ENCODE data around the gene MX2. TPM values are rescaled to one million over a fixed set of nuclear protein-coding genes. Genes with fewer than 3 reads are reported as not detected.

The MX2 gene
- total and polyA plus RNA-seq, 2 experiments from 2014 or later, result 5.4 to 9.2 TPM

GRCh38 chr21:41397471-41397891 is 35.7 kb downstream of the MX2 start:
- Histone ChIP-seq H3K4me1 (ENCODE audit: insufficient read depth) (no peaks in the 10 kb centered on the region), H3K9me2 (ENCODE audit: insufficient read depth) (no peaks in the 10 kb centered on the region), H3K27ac (ENCODE audit: low read depth) (no peak overlapping the region), H4K20me1 (replicated peaks; ENCODE audit: insufficient read depth) (no peaks in the 10 kb centered on the region), H3K4me3 (no peak overlapping the region), H3F3A (replicated peaks; ENCODE audit: low read depth) (no peaks in the 10 kb centered on the region), H3K79me2 (replicated peaks; ENCODE audit: insufficient read depth) (no peaks in the 10 kb centered on the region), H3K36me3 (ENCODE audit: insufficient read depth) (peaks cover 3% of the 10 kb centered on the region; the same call in 1 of the 2 replicates), H2AFZ (no peak overlapping the region), H3K27me3 (ENCODE audit: insufficient read depth) (no peaks in the 10 kb centered on the region), H3K4me2 (no peak overlapping the region)
- no peak for ATAC-seq
- no peak overlapping the region for H3K27ac Mint-ChIP-seq
- H3K27me3 Mint-ChIP-seq (ENCODE audit: insufficient read depth, low read depth, poor library complexity), result peaks cover 7% of the 10 kb centered on the region
- no peaks in the 10 kb centered on the region; the same call in 2 of the 3 replicates for H3K9me3 Mint-ChIP-seq
- no peak for TF ChIP-seq JUNB (IDR thresholded peaks at IDR 0.05; ENCODE audit: unreplicated experiment)
- TF ChIP-seq, protein P1, sequence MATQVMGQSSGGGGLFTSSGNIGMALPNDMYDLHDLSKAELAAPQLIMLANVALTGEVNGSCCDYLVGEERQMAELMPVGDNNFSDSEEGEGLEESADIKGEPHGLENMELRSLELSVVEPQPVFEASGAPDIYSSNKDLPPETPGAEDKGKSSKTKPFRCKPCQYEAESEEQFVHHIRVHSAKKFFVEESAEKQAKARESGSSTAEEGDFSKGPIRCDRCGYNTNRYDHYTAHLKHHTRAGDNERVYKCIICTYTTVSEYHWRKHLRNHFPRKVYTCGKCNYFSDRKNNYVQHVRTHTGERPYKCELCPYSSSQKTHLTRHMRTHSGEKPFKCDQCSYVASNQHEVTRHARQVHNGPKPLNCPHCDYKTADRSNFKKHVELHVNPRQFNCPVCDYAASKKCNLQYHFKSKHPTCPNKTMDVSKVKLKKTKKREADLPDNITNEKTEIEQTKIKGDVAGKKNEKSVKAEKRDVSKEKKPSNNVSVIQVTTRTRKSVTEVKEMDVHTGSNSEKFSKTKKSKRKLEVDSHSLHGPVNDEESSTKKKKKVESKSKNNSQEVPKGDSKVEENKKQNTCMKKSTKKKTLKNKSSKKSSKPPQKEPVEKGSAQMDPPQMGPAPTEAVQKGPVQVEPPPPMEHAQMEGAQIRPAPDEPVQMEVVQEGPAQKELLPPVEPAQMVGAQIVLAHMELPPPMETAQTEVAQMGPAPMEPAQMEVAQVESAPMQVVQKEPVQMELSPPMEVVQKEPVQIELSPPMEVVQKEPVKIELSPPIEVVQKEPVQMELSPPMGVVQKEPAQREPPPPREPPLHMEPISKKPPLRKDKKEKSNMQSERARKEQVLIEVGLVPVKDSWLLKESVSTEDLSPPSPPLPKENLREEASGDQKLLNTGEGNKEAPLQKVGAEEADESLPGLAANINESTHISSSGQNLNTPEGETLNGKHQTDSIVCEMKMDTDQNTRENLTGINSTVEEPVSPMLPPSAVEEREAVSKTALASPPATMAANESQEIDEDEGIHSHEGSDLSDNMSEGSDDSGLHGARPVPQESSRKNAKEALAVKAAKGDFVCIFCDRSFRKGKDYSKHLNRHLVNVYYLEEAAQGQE (IDR thresholded peaks at IDR 0.05; ENCODE audit: unreplicated experiment), result no peak
- TF ChIP-seq POLR2AphosphoS5 (IDR thresholded peaks at IDR 0.05; ENCODE audit: low read depth), result no peak
- TF ChIP-seq ZNF331 (CRISPR knock-in tag; IDR thresholded peaks at IDR 0.05; ENCODE audit: low read depth), result no peak
- no peak for TF ChIP-seq ETS1 (IDR thresholded peaks at IDR 0.05)
- TF ChIP-seq, protein P2, sequence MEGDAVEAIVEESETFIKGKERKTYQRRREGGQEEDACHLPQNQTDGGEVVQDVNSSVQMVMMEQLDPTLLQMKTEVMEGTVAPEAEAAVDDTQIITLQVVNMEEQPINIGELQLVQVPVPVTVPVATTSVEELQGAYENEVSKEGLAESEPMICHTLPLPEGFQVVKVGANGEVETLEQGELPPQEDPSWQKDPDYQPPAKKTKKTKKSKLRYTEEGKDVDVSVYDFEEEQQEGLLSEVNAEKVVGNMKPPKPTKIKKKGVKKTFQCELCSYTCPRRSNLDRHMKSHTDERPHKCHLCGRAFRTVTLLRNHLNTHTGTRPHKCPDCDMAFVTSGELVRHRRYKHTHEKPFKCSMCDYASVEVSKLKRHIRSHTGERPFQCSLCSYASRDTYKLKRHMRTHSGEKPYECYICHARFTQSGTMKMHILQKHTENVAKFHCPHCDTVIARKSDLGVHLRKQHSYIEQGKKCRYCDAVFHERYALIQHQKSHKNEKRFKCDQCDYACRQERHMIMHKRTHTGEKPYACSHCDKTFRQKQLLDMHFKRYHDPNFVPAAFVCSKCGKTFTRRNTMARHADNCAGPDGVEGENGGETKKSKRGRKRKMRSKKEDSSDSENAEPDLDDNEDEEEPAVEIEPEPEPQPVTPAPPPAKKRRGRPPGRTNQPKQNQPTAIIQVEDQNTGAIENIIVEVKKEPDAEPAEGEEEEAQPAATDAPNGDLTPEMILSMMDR (conservative IDR thresholded peaks at IDR 0.05; ENCODE audit: low read depth in 2 of 2), result no peak
- TF ChIP-seq NANOG (IDR thresholded peaks at IDR 0.05; ENCODE audit: borderline replicate concordance), result no peak
- no peak for TF ChIP-seq ZNF462 (CRISPR knock-in tag; IDR thresholded peaks at IDR 0.05)
- TF ChIP-seq EZH2phosphoT487 (IDR thresholded peaks at IDR 0.05; ENCODE audit: unreplicated experiment), result no peak
- no peak for TF ChIP-seq STAT1 (IDR thresholded peaks at IDR 0.05; ENCODE audit: unreplicated experiment)
- no peak for TF ChIP-seq EZH2 (IDR thresholded peaks at IDR 0.05; ENCODE audit: low read depth, unreplicated experiment)
- TF ChIP-seq ZNF114 (CRISPR knock-in tag; IDR thresholded peaks at IDR 0.05), result no peak
- TF ChIP-seq CREB1 (CRISPR knock-in tag; IDR thresholded peaks at IDR 0.05; ENCODE audit: low read depth), result no peak
- H3K4me1 Mint-ChIP-seq, result peaks cover 6% of the 10 kb centered on the region
- H3K36me3 Mint-ChIP-seq (ENCODE audit: low read depth), result peaks cover 3% of the 10 kb centered on the region
- no peak for DNase-seq (ENCODE audit: low spot score)
- no peak overlapping the region for H3K4me3 Mint-ChIP-seq
